Testis (tissue), 3 donors: ENCODE data around the gene SELENOH. TPM values are rescaled to one million over a fixed set of nuclear protein-coding genes. Genes with fewer than 3 reads are reported as not detected.
"Not testable (repeated sequence)": the region's sequence is repeated elsewhere in the genome, so short reads cannot be mapped to it uniquely, and the experiment has no call there.

Experiments
- DNase-seq: peaks from one replicate; pipeline ENCODE4 v3.0.0-alpha.2; 2019
- H3K27ac ChIP-seq, 2 donors: fragments of 200-600 bp; sonication (generic); one replicate each; pipeline ENCODE4 v1.5.1; 2019
- H3K27me3 ChIP-seq: fragments of 200-600 bp; sonication (generic); one replicate; pipeline ENCODE4 v1.5.1; 2019
- H3K36me3 ChIP-seq: fragments of 200-600 bp; sonication (generic); one replicate; pipeline ENCODE4 v1.5.1; 2017; ENCODE audit warnings: low read depth; ENCODE audit errors: missing control alignments
- H3K4me1 ChIP-seq: fragments of 200-600 bp; sonication (generic); one replicate; pipeline ENCODE4 v1.5.1; 2019
- H3K4me3 ChIP-seq, 2 donors: fragments of 200-600 bp; sonication (generic); one replicate each; pipeline ENCODE4 v1.5.1; 2017 to 2019
- H3K9me3 ChIP-seq: fragments of 200-600 bp; sonication (generic); one replicate; pipeline ENCODE4 v1.5.1; 2017
- POLR2A ChIP-seq: fragments of 450-650 bp; IDR thresholded peaks from one replicate; pipeline ENCODE4 v1.6.1; 2017; ENCODE audit warnings: antibody characterized with exemption, mild to moderate bottlenecking, moderate library complexity
- WGBS, 2 donors: methylation state at CpG; one replicate each; pipeline ENCODE4 v1.1.5; 2018; 5-methylcytosine and 5-hydroxymethylcytosine counted together
- intact Hi-C: fragments of 100-400 bp; cut with DNase I; formaldehyde crosslinking; loops from one replicate; pipeline ENCODE4 v1.15.1; 2023; ENCODE audit warnings: low total_unique reads
- polyA plus RNA-seq: library from polyadenylated mRNA; stranded (reverse); fragments of 350-450 nt; fragmentation: Illumina TruSeq; extraction: RNeasy Lipid Tissue Mini Kit (QIAGEN cat#74804); gene quantifications from one replicate; pipeline ENCODE4 v1.2.3, GENCODE V29; 2014; ENCODE audit warnings: low read depth, low replicate concordance; ENCODE audit not compliant: insufficient read depth
- total RNA-seq, 2 donors: library from RNA; depleted of rRNA; stranded (reverse); fragments of >200 nt; gene quantifications; one replicate each; pipeline ENCODE4 v1.2.3, GENCODE V29; 2016
- TF ChIP-seq, protein P1 (sequence below), 3 experiments: fragments of 450-650 bp in 2 of 3; fragments of 200-600 bp in 1 of 3; sonication (generic) in 1 of 3; IDR thresholded peaks; one replicate each; pipeline ENCODE4 v1.5.1; 2016 to 2019; ENCODE audit warnings: antibody characterized with exemption in 3 of 3, mild to moderate bottlenecking in 2 of 3, moderate library complexity in 1 of 3

Gene SELENOH
- total and polyA plus RNA-seq, 3 donors from 2014 or later = 71.3 to 222 (median 157) TPM

DNA sequence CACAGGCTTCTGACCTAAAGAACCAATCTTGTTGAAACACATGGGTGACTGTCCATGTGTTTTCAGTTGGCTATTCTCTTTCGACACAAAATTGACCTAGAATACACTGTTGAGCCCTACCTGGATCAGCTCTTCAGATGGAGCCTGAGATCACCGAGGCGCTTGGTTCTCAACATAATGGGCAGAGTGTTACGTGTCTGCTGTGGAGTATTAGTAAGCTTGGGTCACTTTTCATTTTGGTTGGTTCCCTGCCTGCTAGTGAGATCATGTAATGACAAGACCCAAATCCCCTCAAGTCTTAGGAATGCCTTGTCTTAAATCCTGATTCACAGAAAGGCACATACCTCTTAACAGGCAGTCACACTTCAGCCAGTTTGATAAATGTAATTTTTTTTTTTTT lies 38.0 kb upstream of the SELENOH start:
- Histone ChIP-seq H3K4me1 (no peaks in the 10 kb centered on the region), H3K36me3 (no peaks in the 10 kb centered on the region), H3K27me3 (no peaks in the 10 kb centered on the region), H3K4me3 (no peak overlapping the region), H3K27ac (no peak overlapping the region), H3K9me3 (no peaks in the 10 kb centered on the region)
- TF ChIP-seq POLR2A = no peak
- TF ChIP-seq, protein P1, sequence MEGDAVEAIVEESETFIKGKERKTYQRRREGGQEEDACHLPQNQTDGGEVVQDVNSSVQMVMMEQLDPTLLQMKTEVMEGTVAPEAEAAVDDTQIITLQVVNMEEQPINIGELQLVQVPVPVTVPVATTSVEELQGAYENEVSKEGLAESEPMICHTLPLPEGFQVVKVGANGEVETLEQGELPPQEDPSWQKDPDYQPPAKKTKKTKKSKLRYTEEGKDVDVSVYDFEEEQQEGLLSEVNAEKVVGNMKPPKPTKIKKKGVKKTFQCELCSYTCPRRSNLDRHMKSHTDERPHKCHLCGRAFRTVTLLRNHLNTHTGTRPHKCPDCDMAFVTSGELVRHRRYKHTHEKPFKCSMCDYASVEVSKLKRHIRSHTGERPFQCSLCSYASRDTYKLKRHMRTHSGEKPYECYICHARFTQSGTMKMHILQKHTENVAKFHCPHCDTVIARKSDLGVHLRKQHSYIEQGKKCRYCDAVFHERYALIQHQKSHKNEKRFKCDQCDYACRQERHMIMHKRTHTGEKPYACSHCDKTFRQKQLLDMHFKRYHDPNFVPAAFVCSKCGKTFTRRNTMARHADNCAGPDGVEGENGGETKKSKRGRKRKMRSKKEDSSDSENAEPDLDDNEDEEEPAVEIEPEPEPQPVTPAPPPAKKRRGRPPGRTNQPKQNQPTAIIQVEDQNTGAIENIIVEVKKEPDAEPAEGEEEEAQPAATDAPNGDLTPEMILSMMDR (IDR thresholded peaks at IDR 0.05) = no peak
- WGBS, 2 donors = 80 to 84% methylated on average over 4 of the region's 4 CpGs
- no peak for DNase-seq
- intact Hi-C loops = no loop called here

DNA sequence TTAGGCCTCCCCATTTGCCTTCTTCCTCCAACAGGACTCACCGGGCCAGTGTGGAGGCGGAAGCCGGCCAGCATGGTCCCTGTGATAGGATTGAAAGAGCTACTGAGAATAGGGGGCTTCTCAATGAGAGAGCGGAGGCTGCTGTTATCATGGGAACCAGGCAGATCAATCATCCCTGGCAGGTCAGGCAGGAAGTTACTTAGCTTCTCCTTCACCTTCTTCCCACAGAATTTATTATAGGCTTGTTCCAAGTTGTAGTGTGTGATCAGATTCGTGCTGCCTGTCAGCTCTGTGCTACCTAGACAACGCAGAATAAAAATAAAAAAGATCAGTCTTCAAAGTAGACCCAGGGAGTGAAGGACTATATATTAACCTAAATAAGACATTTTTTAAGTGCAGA lies 36.4 kb upstream of the SELENOH start:
- no peak for DNase-seq
- Histone ChIP-seq H3K36me3 (no peaks in the 10 kb centered on the region), H3K27ac (no peak overlapping the region), H3K27me3 (no peaks in the 10 kb centered on the region), H3K4me3 (no peak overlapping the region), H3K4me1 (no peaks in the 10 kb centered on the region), H3K9me3 (no peaks in the 10 kb centered on the region)
- no peak for TF ChIP-seq POLR2A
- TF ChIP-seq, protein P1 (IDR thresholded peaks at IDR 0.05) = no peak
- WGBS, 2 donors = 86 to 94% methylated on average over 4 to 6 of the region's 6 CpGs
- intact Hi-C loops = no loop called here

DNA sequence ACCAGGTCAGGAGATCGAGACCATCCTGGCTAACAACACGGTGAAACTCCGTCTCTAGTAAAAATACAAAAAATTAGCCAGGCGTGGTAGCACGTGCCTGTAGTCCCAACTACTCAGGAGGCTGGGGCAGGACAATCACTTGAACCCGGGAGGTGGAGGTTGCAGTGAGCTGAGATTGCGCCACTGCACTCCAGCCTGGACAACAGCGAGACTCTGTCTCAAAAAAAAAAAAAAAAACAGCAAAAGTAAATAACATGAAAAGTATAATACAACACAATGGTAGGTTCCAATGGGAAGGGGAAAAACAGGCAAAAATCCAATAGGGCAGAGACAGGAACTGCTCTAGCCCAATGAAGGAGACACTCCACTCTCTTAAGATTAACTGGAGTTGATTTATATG lies 35.9 kb upstream of the SELENOH start:
- H3K9me3 ChIP-seq, H3K4me3 ChIP-seq, DNase-seq, H3K27me3 ChIP-seq, H3K4me1 ChIP-seq, H3K36me3 ChIP-seq, H3K27ac ChIP-seq, intact Hi-C loops: not testable (repeated sequence)
- WGBS, 2 donors = 91 to 93% methylated on average over 8 of the region's 8 CpGs

DNA sequence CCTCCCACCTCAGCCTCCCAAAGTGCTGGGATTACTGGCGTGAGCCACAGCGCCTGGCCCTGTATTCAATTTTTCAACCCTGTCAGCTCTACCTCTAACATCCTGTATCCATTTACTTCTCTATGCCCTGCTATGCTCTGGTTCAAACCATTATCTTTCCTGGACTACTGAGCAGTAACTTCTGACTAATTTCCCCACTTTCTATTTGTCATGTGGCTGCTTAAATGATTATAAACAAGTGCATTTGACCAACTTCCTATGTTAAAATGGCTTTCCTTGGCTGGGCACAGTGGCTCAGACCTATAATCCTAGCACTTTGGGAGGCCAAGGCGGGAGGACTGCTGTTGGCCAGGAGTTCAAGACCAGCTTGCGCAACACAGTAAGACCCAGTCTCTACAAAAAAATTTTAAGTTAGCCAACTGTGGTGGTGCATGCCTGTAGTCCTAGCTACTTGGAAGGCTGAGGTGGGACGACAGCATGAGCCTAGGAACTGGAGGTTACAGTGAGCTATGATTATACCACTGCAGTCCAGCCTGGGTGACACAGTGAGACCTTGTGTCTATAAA lies 31.4 kb upstream of the SELENOH start:
- intact Hi-C loops = no loop called here

DNA sequence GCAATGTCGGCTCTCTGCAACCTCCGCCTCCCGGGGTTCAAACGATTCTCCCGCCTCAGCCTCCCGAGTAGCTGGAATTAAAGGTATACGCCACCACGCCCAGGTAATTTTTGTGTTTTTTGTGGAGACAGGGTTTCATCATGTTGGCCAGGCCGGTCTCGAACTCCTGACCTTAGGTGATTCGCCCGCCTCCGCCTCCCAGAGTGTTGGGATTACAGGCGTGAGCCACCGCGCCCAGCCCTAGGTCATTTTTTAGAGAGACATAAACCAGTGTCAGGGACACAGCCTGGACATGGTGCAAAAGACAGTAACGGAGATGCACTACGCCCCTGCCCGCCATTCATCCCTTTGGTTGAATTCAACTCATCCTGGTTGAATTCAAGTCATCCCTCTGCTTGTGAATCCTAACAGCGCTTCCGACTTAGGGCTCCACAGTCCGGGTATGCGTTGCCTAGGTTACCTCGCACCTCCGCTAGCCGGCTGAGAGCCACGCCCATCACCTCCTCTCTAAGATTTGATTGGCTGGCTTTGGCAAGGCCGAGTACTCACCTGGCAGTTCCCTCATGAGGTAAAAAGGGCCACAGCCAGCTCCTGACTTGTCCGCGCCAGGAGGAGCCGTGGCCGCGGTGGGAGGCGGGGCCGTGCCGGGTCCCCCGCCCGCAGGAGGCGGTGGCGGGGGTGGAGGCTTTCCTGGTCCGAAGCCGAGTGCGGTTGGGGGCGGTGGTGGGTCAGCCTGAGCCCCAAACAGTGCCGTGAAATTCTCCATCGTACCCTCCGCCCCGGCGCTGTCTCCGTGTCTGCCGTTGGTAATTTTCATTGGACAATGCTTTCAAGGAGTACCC lies 29.7 kb upstream of the SELENOH start, which contains the start of gene MED19:
Gene MED19 (minus strand): TSS at position 802 of the 842 bp plus-strand sequence. CDS start 36 bp downstream, at position 766.
- no peaks in the 10 kb centered on the region for H3K9me3 ChIP-seq
- intact Hi-C loops = no loop called here
- WGBS, 2 donors = 5 to 13% methylated on average over 17 to 51 of the region's 51 CpGs

More for the DNA sequence above, 31.4 kb upstream of the SELENOH start:
- no peaks in the 10 kb centered on the region for H3K27me3 ChIP-seq
- 83 to 94% methylated on average over 5 of the region's 5 CpGs for WGBS, 2 donors
- H3K4me1 ChIP-seq = peaks cover 20% of the 10 kb centered on the region
- H3K36me3 ChIP-seq = no peaks in the 10 kb centered on the region
- H3K4me3 ChIP-seq = no peak overlapping the region
- no peak overlapping the region for H3K27ac ChIP-seq
- TF ChIP-seq, protein P1 (IDR thresholded peaks at IDR 0.05) = no peak
- TF ChIP-seq POLR2A = no peak
- H3K9me3 ChIP-seq = no peaks in the 10 kb centered on the region
- DNase-seq = no peak

More for the DNA sequence above, 29.7 kb upstream of the SELENOH start, which contains the start of gene MED19:
- Histone ChIP-seq H3K27me3 (no peaks in the 10 kb centered on the region), H3K27ac (peak within 1 kb of the TSS; percentile 87 to 90), H3K4me1 (peaks cover 20% of the 10 kb centered on the region), H3K36me3 (no peaks in the 10 kb centered on the region), H3K4me3 (peak within 1 kb of the TSS; percentile 67 to 94)
- TF ChIP-seq POLR2A = no peak
- TF ChIP-seq, protein P1 (IDR thresholded peaks at IDR 0.05) = no peak
- DNase-seq = peak; percentile 90
